Ramos (cell line): ENCODE results near the gene TUBGCP6.
"Not testable (repeated sequence)": the region's sequence is repeated elsewhere in the genome, so short reads cannot be mapped to it uniquely, and the experiment has no call there.

Source experiments
- in situ Hi-C: fragments of 300-500 bp; cut with MboI; formaldehyde crosslinking; loops from one replicate; pipeline ENCODE4 v1.14.3; 2022; ENCODE audit warnings: low sequenced_read_pairs; ENCODE audit not compliant: unreplicated experiment

The TUBGCP6 gene

GRCh38 chr22:50280022-50280707, 35.3 kb upstream of the TUBGCP6 start:
- in situ Hi-C loops: no loop called here

- in situ Hi-C loops: loop anchor here (5.0 kb wide), 1 partner anchor 48 kb away; the partner anchor contains the start of gene DENND6B
Measured at GRCh38 chr22:50278956-50279619, 34.3 kb upstream of the TUBGCP6 start.

- in situ Hi-C loops: loop anchor here (5.0 kb wide), 1 partner anchor 49 kb away; the partner anchor contains the start of gene DENND6B
Measured at GRCh38 chr22:50278461-50278860, 33.6 kb upstream of the TUBGCP6 start.

GRCh38 chr22:50277761-50278160, 32.9 kb upstream of the TUBGCP6 start:
- in situ Hi-C loops: loop anchor here (5.0 kb wide), 1 partner anchor 50 kb away; the partner anchor contains the start of gene DENND6B

- in situ Hi-C loops: loop anchor here (5.0 kb wide), 1 partner anchor 51 kb away; the partner anchor contains the start of gene DENND6B
Measured at GRCh38 chr22:50276143-50276542, 31.3 kb upstream of the TUBGCP6 start.

- in situ Hi-C loops: loop anchor here (5.0 kb wide), 1 partner anchor 52 kb away; the partner anchor contains the start of gene DENND6B
Measured at GRCh38 chr22:50275181-50276055, 30.6 kb upstream of the TUBGCP6 start.

GRCh38 chr22:50274771-50275170, 29.9 kb upstream of the TUBGCP6 start:
- in situ Hi-C loops: loop anchor here (5.0 kb wide), 1 partner anchor 53 kb away; the partner anchor contains the start of gene DENND6B

- in situ Hi-C loops: no loop called here
Measured at GRCh38 chr22:50274311-50274710, 29.5 kb upstream of the TUBGCP6 start.

GRCh38 chr22:50273781-50274180, 29.0 kb upstream of the TUBGCP6 start:
- in situ Hi-C loops: not testable (repeated sequence)

GRCh38 chr22:50273352-50273751, 28.5 kb upstream of the TUBGCP6 start:
- in situ Hi-C loops: not testable (repeated sequence)

- in situ Hi-C loops: no loop called here
Measured at GRCh38 chr22:50272044-50272802, 27.4 kb upstream of the TUBGCP6 start.

- in situ Hi-C loops: no loop called here
Measured at GRCh38 chr22:50271519-50271970, 26.7 kb upstream of the TUBGCP6 start.

- in situ Hi-C loops: no loop called here
Measured at GRCh38 chr22:50270666-50271394, 26.0 kb upstream of the TUBGCP6 start.

GRCh38 chr22:50269970-50270665, 25.3 kb upstream of the TUBGCP6 start, which contains the start of gene MAPK11:
Gene MAPK11 (minus strand): TSS chr22:50270380. CDS start chr22:50270292, 88 bp downstream.
- in situ Hi-C loops: no loop called here

GRCh38 chr22:50269573-50269969, 24.7 kb upstream of the TUBGCP6 start:
- in situ Hi-C loops: no loop called here

- in situ Hi-C loops: no loop called here
Measured at GRCh38 chr22:50268655-50269113, 23.9 kb upstream of the TUBGCP6 start.

- in situ Hi-C loops: no loop called here
Measured at GRCh38 chr22:50267591-50268390, 23.0 kb upstream of the TUBGCP6 start.
